H9 (cell line): ENCODE results near the gene OR2L8. TPM values are rescaled to one million over a fixed set of nuclear protein-coding genes. Genes with fewer than 3 reads are reported as not detected.

ENCODE experiments used
- DNase-seq: peaks from one replicate; pipeline ENCODE4 v3.0.0-alpha.2; 2017
- H2AFZ ChIP-seq: one replicate; pipeline ENCODE4 v1.6.1; 2013; ENCODE audit warnings: mild to moderate bottlenecking, low read length, control low read depth, moderate library complexity
- H2AK5ac ChIP-seq: 2 replicates; pipeline ENCODE4 v1.6.1; 2013; ENCODE audit warnings: low read length, control low read depth, mixed read lengths; ENCODE audit not compliant: insufficient read length
- H2BK120ac ChIP-seq: one replicate; pipeline ENCODE4 v1.6.1; 2013; ENCODE audit warnings: low read depth, mild to moderate bottlenecking, low read length, control low read depth, inconsistent platforms; ENCODE audit not compliant: poor library complexity, severe bottlenecking
- H2BK12ac ChIP-seq: 2 replicates; pipeline ENCODE4 v1.6.1; 2013; ENCODE audit warnings: low read length, control low read depth, mixed read lengths, low read depth; ENCODE audit not compliant: insufficient read length
- H2BK15ac ChIP-seq: 2 replicates; pipeline ENCODE4 v1.6.1; 2013; ENCODE audit warnings: low read depth, low read length, control low read depth
- H2BK20ac ChIP-seq: one replicate; pipeline ENCODE4 v1.6.1; 2013; ENCODE audit warnings: low read depth, mild to moderate bottlenecking, low read length, control low read depth, inconsistent platforms; ENCODE audit not compliant: poor library complexity, severe bottlenecking
- H2BK5ac ChIP-seq: 2 replicates; pipeline ENCODE4 v1.6.1; 2013; ENCODE audit warnings: low read length, control low read depth, mixed read lengths; ENCODE audit not compliant: insufficient read length
- H3K14ac ChIP-seq: 2 replicates; pipeline ENCODE4 v1.6.1; 2013; ENCODE audit warnings: low read length, control low read depth; ENCODE audit not compliant: insufficient read depth
- H3K18ac ChIP-seq: 2 replicates; pipeline ENCODE4 v1.6.1; 2013; ENCODE audit warnings: low read depth, mild to moderate bottlenecking, mixed read lengths, low read length, control low read depth; ENCODE audit not compliant: insufficient read length
- H3K23ac ChIP-seq: 2 replicates; pipeline ENCODE4 v1.6.1; 2013; ENCODE audit warnings: low read length, control low read depth, mixed read lengths, low read depth; ENCODE audit not compliant: insufficient read length
- H3K23me2 ChIP-seq: 2 replicates; pipeline ENCODE4 v1.6.1; 2013; ENCODE audit warnings: low read depth, mild to moderate bottlenecking, mixed read lengths, low read length, control low read depth; ENCODE audit not compliant: insufficient read length, poor library complexity, severe bottlenecking
- H3K27ac ChIP-seq: 2 replicates; pipeline ENCODE4 v1.5.1; 2013; ENCODE audit warnings: low read length, control low read depth, mixed read lengths, low read depth; ENCODE audit not compliant: insufficient read length
- H3K27me3 ChIP-seq: 2 replicates; pipeline ENCODE4 v1.6.1; 2013; ENCODE audit warnings: low read length, control low read depth, inconsistent platforms; ENCODE audit not compliant: insufficient read depth
- H3K4ac ChIP-seq: 2 replicates; pipeline ENCODE4 v1.6.1; 2013; ENCODE audit warnings: low read depth, mild to moderate bottlenecking, control low read depth, inconsistent platforms, low read length, moderate library complexity
- H3K4me1 ChIP-seq: 2 replicates; pipeline ENCODE4 v1.6.1; 2013; ENCODE audit warnings: low read length, control low read depth, inconsistent platforms; ENCODE audit not compliant: insufficient read depth
- H3K4me2 ChIP-seq: 2 replicates; pipeline ENCODE4 v1.6.1; 2013; ENCODE audit warnings: low read length, control low read depth, mixed read lengths; ENCODE audit not compliant: insufficient read length, insufficient read depth
- H3K56ac ChIP-seq: 2 replicates; pipeline ENCODE4 v1.6.1; 2013; ENCODE audit warnings: low read depth, mild to moderate bottlenecking, mixed read lengths, low read length, control low read depth; ENCODE audit not compliant: insufficient read length
- H3K79me1 ChIP-seq: 2 replicates; pipeline ENCODE4 v1.6.1; 2013; ENCODE audit warnings: low read depth, mild to moderate bottlenecking, moderate library complexity, low read length, control low read depth, inconsistent platforms; ENCODE audit not compliant: insufficient read depth, poor library complexity, severe bottlenecking
- H3K79me2 ChIP-seq: 2 replicates; pipeline ENCODE4 v1.6.1; 2013; ENCODE audit warnings: low read length, control low read depth, inconsistent platforms; ENCODE audit not compliant: insufficient read depth
- H3K9ac ChIP-seq: 2 replicates; pipeline ENCODE4 v1.6.1; 2013; ENCODE audit warnings: low read length, control low read depth, mixed read lengths; ENCODE audit not compliant: insufficient read length; ENCODE audit errors: extremely low read depth
- H3K9me3 ChIP-seq: one replicate; pipeline ENCODE4 v1.6.1; 2013; ENCODE audit warnings: low read depth, low read length, inconsistent platforms; ENCODE audit not compliant: control insufficient read depth
- H3T11ph ChIP-seq: one replicate; pipeline ENCODE4 v1.6.1; 2013; ENCODE audit warnings: mild to moderate bottlenecking, low read length, control low read depth, inconsistent platforms
- H4K20me1 ChIP-seq: one replicate; pipeline ENCODE4 v1.6.1; 2013; ENCODE audit not compliant: control insufficient read depth, insufficient read length, insufficient read depth
- H4K5ac ChIP-seq: 2 replicates; pipeline ENCODE4 v1.6.1; 2013; ENCODE audit warnings: low read depth, mild to moderate bottlenecking, mixed read lengths, low read length, control low read depth; ENCODE audit not compliant: insufficient read length
- H4K8ac ChIP-seq: replicated peaks from 2 replicates; pipeline ENCODE4 v1.6.1; 2013; ENCODE audit warnings: low read length, control low read depth, mixed read lengths, low read depth; ENCODE audit not compliant: insufficient read length
- H4K91ac ChIP-seq: 2 replicates; pipeline ENCODE4 v1.6.1; 2013; ENCODE audit warnings: low read depth, mild to moderate bottlenecking, moderate library complexity, mixed read lengths, low read length, control low read depth; ENCODE audit not compliant: insufficient read length
- H3K27ac Mint-ChIP-seq, 3 experiments: 2 replicates in 2 of 3; 3 replicates in 1 of 3; pipeline ENCODE4 v1.8.0; 2020 to 2021; ENCODE audit warnings: mixed read lengths in 3 of 3, mild to moderate bottlenecking in 1 of 3, moderate library complexity in 1 of 3
- H3K27me3 Mint-ChIP-seq: 2 replicates; pipeline ENCODE4 v1.8.0; 2021; ENCODE audit warnings: low read depth, mild to moderate bottlenecking, moderate library complexity, mixed read lengths
- H3K36me3 Mint-ChIP-seq, 3 experiments: 2 replicates in 2 of 3; 3 replicates in 1 of 3; pipeline ENCODE4 v1.8.0; 2020 to 2021; ENCODE audit warnings: low read depth in 3 of 3, mixed read lengths in 3 of 3; ENCODE audit not compliant: insufficient read depth in 1 of 3
- H3K4me1 Mint-ChIP-seq, 2 experiments: 2 replicates each; pipeline ENCODE4 v1.8.0; 2020; ENCODE audit warnings: mixed read lengths in 2 of 2
- H3K4me3 Mint-ChIP-seq, 2 experiments: 2 replicates in 1 of 2; 3 replicates in 1 of 2; pipeline ENCODE4 v1.8.0; 2020 to 2021; ENCODE audit warnings: mild to moderate bottlenecking in 2 of 2, mixed read lengths in 2 of 2, moderate library complexity in 1 of 2
- H3K9me3 Mint-ChIP-seq, 2 experiments: 2 replicates in 1 of 2; 3 replicates in 1 of 2; pipeline ENCODE4 v1.8.0; 2020; ENCODE audit warnings: mild to moderate bottlenecking in 2 of 2, mixed read lengths in 2 of 2, moderate library complexity in 1 of 2
- WGBS: extraction: QIAGEN DNeasy Blood & Tissue Kit; methylation state at CpG from one replicate; pipeline ENCODE4 v1.1.7; 2013; ENCODE audit warnings: missing lambda C conversion rate, low lambda C conversion rate, mixed read lengths; ENCODE audit not compliant: insufficient read length; ENCODE audit errors: extremely low coverage; 5-methylcytosine and 5-hydroxymethylcytosine counted together
- total RNA-seq: library from RNA; stranded (reverse); gene quantifications from 2 replicates; pipeline ENCODE4 v1.2.1, GENCODE V29; 2021
- TF ChIP-seq, protein P1 (sequence below): fragments of 200-600 bp; sonication (generic); conservative IDR thresholded peaks from 3 replicates; pipeline ENCODE4 v1.8.0; 2021; ENCODE audit warnings: antibody characterized with exemption, mild to moderate bottlenecking

OR2L8 gene
- total RNA-seq, 1 experiment from 2014 or later: 0.24 TPM

DNA sequence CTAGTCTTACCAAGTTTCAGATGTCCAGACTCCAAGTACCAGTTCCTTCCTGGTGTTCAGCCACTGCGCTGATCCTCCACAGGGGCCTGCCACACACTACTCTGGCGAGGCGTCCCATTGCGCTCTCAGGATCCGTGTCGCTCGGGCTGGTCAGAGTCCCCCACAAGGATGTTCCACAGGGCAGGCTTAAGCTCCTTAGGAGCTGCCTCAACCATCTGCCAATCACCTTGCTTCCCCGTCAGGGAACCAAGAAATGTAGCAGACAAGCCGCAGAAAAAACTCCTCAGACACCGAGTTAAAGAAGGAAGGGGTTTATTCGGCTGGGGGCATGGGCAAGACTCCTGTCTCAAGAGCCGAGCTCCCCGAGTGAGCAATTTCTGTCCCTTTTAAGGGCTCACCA, 43.5 kb upstream of the OR2L8 start:
- no peak overlapping the region for H2AFZ ChIP-seq

More for the DNA sequence above, 43.5 kb upstream of the OR2L8 start:
- no peak overlapping the region for H2AK5ac ChIP-seq
- no peak overlapping the region for H3K9ac ChIP-seq
- H3K4me2 ChIP-seq: no peak overlapping the region
- no peak overlapping the region for H3T11ph ChIP-seq
- no peaks in the 10 kb centered on the region for H3K79me2 ChIP-seq
- Mint-ChIP-seq H3K4me1 (peaks cover 20 to 22% of the 10 kb centered on the region in 2 experiments), H3K36me3 (peaks cover 12 to 43% (median 15%) of the 10 kb centered on the region in 3 experiments), H3K27ac (no peak overlapping the region), H3K9me3 (peaks cover 69 to 79% of the 10 kb centered on the region in 2 experiments), H3K27me3 (no peaks in the 10 kb centered on the region; the same call in 1 of the 2 replicates), H3K4me3 (no peak overlapping the region)
- no peak for DNase-seq
- no peak overlapping the region for H3K14ac ChIP-seq
- no peak overlapping the region for H2BK20ac ChIP-seq
- H3K4ac ChIP-seq: no peak overlapping the region
- H2BK120ac ChIP-seq: no peak overlapping the region
- H4K20me1 ChIP-seq: no peaks in the 10 kb centered on the region
- H2BK12ac ChIP-seq: no peak overlapping the region
- no peaks in the 10 kb centered on the region for H3K9me3 ChIP-seq
- TF ChIP-seq, protein P1, sequence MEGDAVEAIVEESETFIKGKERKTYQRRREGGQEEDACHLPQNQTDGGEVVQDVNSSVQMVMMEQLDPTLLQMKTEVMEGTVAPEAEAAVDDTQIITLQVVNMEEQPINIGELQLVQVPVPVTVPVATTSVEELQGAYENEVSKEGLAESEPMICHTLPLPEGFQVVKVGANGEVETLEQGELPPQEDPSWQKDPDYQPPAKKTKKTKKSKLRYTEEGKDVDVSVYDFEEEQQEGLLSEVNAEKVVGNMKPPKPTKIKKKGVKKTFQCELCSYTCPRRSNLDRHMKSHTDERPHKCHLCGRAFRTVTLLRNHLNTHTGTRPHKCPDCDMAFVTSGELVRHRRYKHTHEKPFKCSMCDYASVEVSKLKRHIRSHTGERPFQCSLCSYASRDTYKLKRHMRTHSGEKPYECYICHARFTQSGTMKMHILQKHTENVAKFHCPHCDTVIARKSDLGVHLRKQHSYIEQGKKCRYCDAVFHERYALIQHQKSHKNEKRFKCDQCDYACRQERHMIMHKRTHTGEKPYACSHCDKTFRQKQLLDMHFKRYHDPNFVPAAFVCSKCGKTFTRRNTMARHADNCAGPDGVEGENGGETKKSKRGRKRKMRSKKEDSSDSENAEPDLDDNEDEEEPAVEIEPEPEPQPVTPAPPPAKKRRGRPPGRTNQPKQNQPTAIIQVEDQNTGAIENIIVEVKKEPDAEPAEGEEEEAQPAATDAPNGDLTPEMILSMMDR: no peak
- H3K23me2 ChIP-seq: no peaks in the 10 kb centered on the region
- H4K5ac ChIP-seq: no peak overlapping the region
- no peak overlapping the region for H3K56ac ChIP-seq
- no peak overlapping the region for H3K27ac ChIP-seq
- WGBS: no CpG with 5 or more reads among the region's 13 CpGs
- H3K18ac ChIP-seq: no peak overlapping the region
- H2BK15ac ChIP-seq: no peak overlapping the region
- no peaks in the 10 kb centered on the region for H3K27me3 ChIP-seq
- H4K8ac ChIP-seq: no peak overlapping the region
- H2BK5ac ChIP-seq: no peak overlapping the region
- no peak overlapping the region for H3K23ac ChIP-seq
- H3K4me1 ChIP-seq: no peaks in the 10 kb centered on the region; the same call in 1 of the 2 replicates
- H4K91ac ChIP-seq: no peak overlapping the region
- no peaks in the 10 kb centered on the region for H3K79me1 ChIP-seq
